SK-N-SH treated with all-trans-retinoic acid at 6 μM for 48 hours (cell line): ENCODE measurements around the gene GLB1L3.

Experiments
- ATAC-seq: fragments of 200-7000 bp; cut with Tn5 transposase; 3 replicates; pipeline ENCODE4 v1.9.1; 2020; ENCODE audit warnings: mild to moderate bottlenecking, moderate library complexity
- CREB5 ChIP-seq: fragments of 250-450 bp; sonication (Bioruptor Pico); IDR thresholded peaks from 2 replicates; pipeline ENCODE4 v1.5.1; 2020; ENCODE audit warnings: low read depth, mild to moderate bottlenecking, moderate library complexity
- CSDC2 ChIP-seq: fragments of 250-450 bp; sonication (Bioruptor Pico); IDR thresholded peaks from 2 replicates; pipeline ENCODE4 v1.5.0; 2020; ENCODE audit warnings: mild to moderate bottlenecking, moderate library complexity
- ESRRG ChIP-seq: fragments of 250-450 bp; sonication (Bioruptor Pico); IDR thresholded peaks from 2 replicates; pipeline ENCODE4 v1.6.1; 2021; ENCODE audit warnings: mild to moderate bottlenecking
- OSR1 ChIP-seq: fragments of 250-450 bp; sonication (Bioruptor Pico); IDR thresholded peaks from 2 replicates; pipeline ENCODE4 v1.8.0; 2022; ENCODE audit warnings: moderate library complexity, mild to moderate bottlenecking, inconsistent platforms
- PATZ1 ChIP-seq: fragments of 250-450 bp; sonication (Bioruptor Pico); IDR thresholded peaks from 2 replicates; pipeline ENCODE4 v1.8.0; 2020; ENCODE audit warnings: mild to moderate bottlenecking, moderate library complexity, borderline replicate concordance
- POU6F1 ChIP-seq: fragments of 250-450 bp; sonication (Bioruptor Pico); IDR thresholded peaks from 2 replicates; pipeline ENCODE4 v1.8.0; 2021; ENCODE audit warnings: low read depth, mild to moderate bottlenecking, moderate library complexity, borderline replicate concordance
- PPARA ChIP-seq: fragments of 250-450 bp; sonication (Bioruptor Pico); IDR thresholded peaks from 2 replicates; pipeline ENCODE4 v1.5.0; 2020; ENCODE audit warnings: mild to moderate bottlenecking, borderline replicate concordance
- RARB ChIP-seq: fragments of 250-450 bp; sonication (Bioruptor Pico); IDR thresholded peaks from 2 replicates; pipeline ENCODE4 v1.8.0; 2021; ENCODE audit warnings: mild to moderate bottlenecking, moderate library complexity
- TCF4 ChIP-seq: fragments of 250-450 bp; sonication (Bioruptor Pico); IDR thresholded peaks from 2 replicates; pipeline ENCODE4 v1.8.0; 2021; ENCODE audit warnings: mild to moderate bottlenecking, moderate library complexity, borderline replicate concordance
- TOX ChIP-seq: fragments of 250-450 bp; sonication (Bioruptor Pico); IDR thresholded peaks from 2 replicates; pipeline ENCODE4 v1.8.0; 2021; ENCODE audit warnings: mild to moderate bottlenecking, moderate library complexity, borderline replicate concordance
- TSHZ2 ChIP-seq: fragments of 250-450 bp; sonication (Bioruptor Pico); IDR thresholded peaks from 2 replicates; pipeline ENCODE4 v1.5.0; 2020; ENCODE audit warnings: mild to moderate bottlenecking, moderate library complexity
- ZC3H10 ChIP-seq: fragments of 250-450 bp; sonication (Bioruptor Pico); IDR thresholded peaks from 2 replicates; pipeline ENCODE4 v1.5.1; 2021; ENCODE audit warnings: mild to moderate bottlenecking, moderate library complexity
- ZFP3 ChIP-seq: fragments of 250-450 bp; sonication (Bioruptor Pico); IDR thresholded peaks from 2 replicates; pipeline ENCODE4 v1.5.0; 2020; ENCODE audit warnings: mild to moderate bottlenecking, moderate library complexity
- ZFP30 ChIP-seq: fragments of 450-650 bp; formaldehyde crosslinking; IDR thresholded peaks from 2 replicates; pipeline ENCODE4 v1.5.0; 2022; ENCODE audit warnings: mild to moderate bottlenecking, moderate library complexity
- ZNF565 ChIP-seq: fragments of 450-650 bp; formaldehyde crosslinking; conservative IDR thresholded peaks from 2 replicates; pipeline ENCODE4 v1.5.0; 2020; ENCODE audit warnings: low read depth, mild to moderate bottlenecking, moderate library complexity
- ZNF70 ChIP-seq: fragments of 450-650 bp; formaldehyde crosslinking; IDR thresholded peaks from 2 replicates; pipeline ENCODE4 v1.5.0; 2020; ENCODE audit warnings: mild to moderate bottlenecking, moderate library complexity

Gene GLB1L3

GRCh38 chr11:134271978-134272377, 4.2 kb upstream of the GLB1L3 start (continued):
- TF ChIP-seq RARB = no peak
- no peak for TF ChIP-seq ZNF565
- no peak for TF ChIP-seq CREB5 (CRISPR knock-in tag)
- no peak for TF ChIP-seq ZFP30
- no peak for TF ChIP-seq ESRRG (CRISPR knock-in tag)

- no peak for ATAC-seq
- TF ChIP-seq ZNF70 (CRISPR knock-in tag) (no peak), PPARA (CRISPR knock-in tag) (no peak), ESRRG (CRISPR knock-in tag) (no peak), POU6F1 (CRISPR knock-in tag) (no peak), OSR1 (no peak), RARB (no peak), ZNF565 (no peak), CSDC2 (CRISPR knock-in tag) (no peak), ZC3H10 (no peak), TOX (CRISPR knock-in tag) (no peak), ZFP3 (CRISPR knock-in tag) (no peak), PATZ1 (no peak)
- TF ChIP-seq, all 23 proteins: peak for 0
Measured at GRCh38 chr11:134272381-134273316, 3.5 kb upstream of the GLB1L3 start.

- TF ChIP-seq TSHZ2 (CRISPR knock-in tag) = no peak
- TF ChIP-seq ZFP3 (CRISPR knock-in tag) = no peak
- TF ChIP-seq PATZ1 = no peak
- TF ChIP-seq ZNF70 (CRISPR knock-in tag) = no peak
- TF ChIP-seq CREB5 (CRISPR knock-in tag) = no peak
- no peak for TF ChIP-seq ZFP30
- TF ChIP-seq TCF4 (CRISPR knock-in tag) = no peak
Measured at GRCh38 chr11:134273317-134273712, 2.9 kb upstream of the GLB1L3 start.

More at GRCh38 chr11:134273317-134273712, 2.9 kb upstream of the GLB1L3 start:
- no peak for ATAC-seq
